T follicular helper cell (primary cell): ENCODE results near the gene APH1B.
"Not testable (repeated sequence)": the region's sequence is repeated elsewhere in the genome, so short reads cannot be mapped to it uniquely, and the experiment has no call there.

Experiments used
- DNase-seq: peaks from one replicate; pipeline ENCODE4 v3.0.0-alpha.2; 2020; ENCODE audit warnings: low read depth

Gene APH1B

DNA sequence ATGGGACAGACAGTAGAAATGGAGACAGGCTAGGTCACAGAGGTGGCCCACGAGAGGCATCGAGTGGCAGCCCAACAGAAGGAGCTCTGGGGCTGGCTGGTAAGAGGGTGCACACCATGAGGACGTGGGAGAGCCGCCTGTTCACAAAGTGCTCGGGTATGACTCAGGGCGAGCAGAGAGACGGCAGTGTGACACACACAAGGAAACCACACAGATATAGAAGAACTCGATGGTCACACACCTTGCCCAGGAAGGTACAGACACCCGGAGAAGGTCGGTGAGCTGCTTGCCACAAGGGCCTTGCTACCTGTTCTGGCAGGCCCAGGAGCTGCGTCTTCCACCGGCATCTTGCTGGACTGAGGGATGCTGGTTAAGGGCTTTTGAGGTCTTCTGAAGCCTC is 54.1 kb downstream of the APH1B start:
- DNase-seq = no peak

DNA sequence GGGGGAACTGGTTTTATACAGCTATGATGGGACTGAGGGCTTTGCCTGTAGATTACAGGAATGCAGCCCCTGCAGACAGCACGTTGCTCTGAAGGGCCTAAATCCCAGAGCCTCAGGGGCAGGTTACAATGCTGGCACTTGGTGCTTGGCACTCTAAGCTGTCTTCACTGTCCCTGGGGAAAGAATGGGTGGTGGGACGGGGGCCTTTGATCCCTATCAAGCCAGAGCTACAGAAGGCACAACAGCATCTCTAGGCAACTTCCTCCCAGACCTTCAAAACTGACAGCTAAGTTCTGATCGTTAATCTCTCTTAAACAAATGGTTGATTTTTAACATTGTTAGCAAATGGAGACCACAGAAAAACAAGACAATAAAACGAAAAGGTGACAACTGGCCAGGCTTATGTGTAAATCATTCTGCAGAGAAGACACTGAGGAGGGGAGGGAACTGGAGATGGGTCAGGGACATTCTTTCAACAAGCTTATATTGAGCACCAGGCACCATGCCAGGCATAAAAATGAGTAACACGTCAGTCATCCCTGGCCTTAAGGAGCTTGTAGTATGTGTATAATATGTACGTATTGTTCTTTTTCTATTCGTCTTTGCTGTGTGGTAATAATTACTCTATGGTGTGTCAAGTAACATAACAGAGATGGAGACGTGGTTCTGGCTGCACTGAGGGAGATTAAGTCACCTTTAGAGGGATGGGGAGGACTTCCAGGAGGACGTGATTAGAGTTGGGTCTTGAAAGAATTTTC is 55.1 kb downstream of the APH1B start:
- no peak for DNase-seq

DNA sequence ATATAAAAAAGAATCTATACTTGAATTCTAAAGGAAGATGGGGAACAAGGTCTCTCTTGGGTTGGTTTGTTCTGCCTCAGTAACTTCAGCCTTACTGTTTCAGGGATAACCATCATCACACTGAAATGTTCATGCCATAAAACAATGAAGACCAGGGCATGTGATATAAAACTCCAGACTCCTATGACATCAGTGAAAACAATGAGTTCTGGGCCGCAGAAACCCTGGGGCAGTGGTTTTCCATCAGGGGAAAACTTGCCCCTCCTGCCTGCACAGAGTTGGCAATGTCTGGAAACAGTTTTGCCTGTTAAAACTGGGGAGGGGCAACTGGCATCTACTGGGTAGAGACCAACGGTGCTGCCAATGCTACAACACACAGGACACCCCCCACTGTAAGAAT is 57.4 kb downstream of the APH1B start:
- no peak for DNase-seq

DNA sequence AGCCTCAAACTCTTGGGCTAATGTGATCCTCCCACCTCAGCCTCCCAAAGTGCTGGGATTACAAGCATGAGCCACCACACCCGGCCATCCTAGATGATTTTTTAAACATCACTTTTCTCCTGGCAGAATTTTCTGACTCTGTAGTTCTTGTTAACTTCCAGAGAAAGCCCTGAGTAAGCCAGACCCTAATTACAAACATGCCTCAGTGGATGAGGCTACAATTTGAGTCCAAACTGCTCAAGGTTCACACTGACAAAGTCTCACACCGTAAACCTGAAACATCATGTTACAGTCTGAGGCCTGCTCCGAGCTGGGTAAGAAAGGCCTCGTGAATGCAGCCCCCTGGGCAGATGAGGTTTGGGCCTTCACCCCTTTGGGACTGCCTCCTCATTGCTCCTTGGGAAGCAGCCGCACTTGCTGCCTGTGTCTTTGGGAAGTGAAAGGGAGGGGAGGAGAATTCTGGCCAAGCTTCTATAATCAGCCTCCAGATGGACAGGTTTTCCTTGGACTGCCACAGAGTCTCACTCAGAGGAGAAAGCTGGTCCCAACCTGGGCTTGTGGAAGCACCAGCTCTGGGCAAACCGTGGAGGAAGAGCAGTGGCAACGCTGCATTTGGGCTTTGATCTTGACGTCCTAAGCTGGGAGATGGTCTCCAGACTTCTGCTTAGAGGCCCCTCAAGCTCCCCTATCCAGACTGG is 58.3 kb downstream of the APH1B start:
- no peak for DNase-seq

DNA sequence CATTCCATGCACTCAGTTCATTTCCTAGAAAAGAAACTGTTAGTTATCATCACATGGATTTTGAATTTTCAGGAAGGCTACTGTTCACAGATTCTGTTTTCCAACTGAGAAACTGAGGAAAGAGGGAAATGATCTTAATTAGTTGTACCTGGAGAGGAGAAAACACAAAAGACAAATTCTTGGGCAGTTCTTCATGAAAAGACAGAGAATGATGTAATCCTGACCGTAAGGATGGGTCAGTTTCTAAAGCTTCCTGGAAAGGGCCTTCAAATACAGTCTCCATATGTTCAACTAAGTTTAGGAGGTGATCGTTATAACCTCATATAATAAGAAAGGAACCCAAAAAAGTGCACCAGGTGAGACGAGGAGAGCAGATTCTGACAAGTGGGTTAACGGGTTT is 59.6 kb downstream of the APH1B start:
- no peak for DNase-seq

DNA sequence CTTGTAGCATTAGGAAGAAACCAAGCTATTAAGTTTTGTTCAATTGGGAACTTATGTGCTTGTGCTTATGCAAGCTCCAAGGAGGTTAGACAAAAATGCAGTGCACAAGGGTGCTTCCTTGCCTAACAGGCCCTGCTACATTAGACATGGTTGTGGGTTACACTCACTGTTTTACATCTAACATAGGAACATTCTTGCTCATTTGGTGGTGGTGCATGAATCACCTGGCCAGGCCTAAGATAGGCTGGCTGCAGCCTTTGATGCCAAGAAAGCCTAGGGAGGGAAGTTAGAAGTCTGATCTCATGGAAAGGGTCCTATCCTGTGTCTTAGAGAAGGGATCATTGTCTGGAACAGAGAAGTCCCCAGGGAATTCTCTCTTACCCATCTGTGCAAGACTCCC is 60.8 kb downstream of the APH1B start:
- no peak for DNase-seq

DNA sequence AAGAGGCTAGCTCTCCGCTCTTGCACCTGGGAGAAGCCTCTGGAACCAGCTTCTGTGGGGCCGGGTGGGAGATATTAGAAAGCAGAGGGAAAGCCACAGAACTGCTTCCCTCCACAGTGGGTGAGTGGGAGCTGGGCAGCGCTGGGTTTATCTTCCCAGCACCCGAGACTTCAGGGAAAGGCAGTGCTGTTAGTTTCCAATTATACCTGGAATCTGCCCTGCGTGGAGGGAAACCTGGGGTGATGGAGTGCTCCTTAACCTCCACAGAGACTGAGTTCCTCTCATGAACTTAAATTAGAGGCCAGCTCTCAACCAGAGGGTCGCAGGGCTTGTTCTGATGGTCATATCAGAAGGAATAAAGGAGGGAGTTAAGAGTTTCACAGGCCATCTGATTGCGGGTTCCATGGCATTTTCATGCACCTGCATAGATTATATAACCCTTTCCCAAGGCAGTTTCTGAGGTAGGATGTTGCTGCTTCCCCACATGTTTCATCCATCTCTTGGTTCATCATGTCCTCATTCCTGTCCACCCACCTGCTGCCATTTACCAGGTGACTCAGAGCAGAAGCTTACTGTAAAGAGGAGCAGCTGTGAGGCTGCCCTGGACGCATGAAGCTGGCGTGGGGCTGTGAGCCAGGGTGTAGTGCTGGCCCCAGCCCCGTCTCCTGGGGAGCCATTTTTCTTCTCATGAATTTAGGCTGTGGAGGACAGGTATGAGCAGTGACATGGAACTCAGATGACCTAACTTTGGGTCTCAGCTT is 61.8 kb downstream of the APH1B start:
- no peak for DNase-seq

DNA sequence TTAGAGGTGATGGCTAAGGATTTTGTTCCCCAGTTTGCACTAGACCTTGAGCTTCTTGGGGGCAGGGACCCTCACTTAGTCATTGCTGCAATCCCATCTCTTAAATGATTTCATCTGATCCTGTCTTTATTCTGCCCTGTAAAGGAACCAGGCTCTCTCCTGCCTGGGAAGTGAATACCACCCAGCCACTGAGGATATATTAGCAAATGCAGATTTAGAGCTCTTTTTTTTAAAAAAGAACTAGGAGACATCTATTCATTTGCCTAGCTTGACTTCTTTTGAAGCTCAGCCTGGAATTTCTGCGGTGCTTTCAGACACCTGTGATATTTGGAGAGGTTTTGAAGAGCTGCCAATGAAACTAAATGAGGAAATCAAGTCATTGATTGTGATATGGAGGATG is 62.4 kb downstream of the APH1B start:
- no peak for DNase-seq

DNA sequence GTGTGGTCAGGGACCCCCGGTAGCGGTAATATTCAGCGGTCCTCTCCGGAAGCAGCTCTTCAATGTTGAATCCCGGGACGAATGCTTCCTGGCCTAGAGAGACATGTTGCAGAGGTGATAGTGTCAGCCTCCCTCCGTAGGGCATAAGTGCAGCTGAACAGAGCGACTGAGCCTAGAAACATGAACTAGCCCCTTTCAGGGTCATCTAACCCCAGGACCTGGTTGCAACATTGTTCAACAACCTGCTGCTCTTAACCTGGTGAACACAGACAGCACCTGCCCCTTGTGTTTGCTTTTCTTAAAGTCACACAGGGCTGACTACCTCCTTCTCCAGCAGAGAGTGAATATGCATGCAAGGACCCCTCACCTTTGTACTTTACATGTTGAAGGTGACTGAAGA is 62.9 kb downstream of the APH1B start:
- DNase-seq = no peak

DNA sequence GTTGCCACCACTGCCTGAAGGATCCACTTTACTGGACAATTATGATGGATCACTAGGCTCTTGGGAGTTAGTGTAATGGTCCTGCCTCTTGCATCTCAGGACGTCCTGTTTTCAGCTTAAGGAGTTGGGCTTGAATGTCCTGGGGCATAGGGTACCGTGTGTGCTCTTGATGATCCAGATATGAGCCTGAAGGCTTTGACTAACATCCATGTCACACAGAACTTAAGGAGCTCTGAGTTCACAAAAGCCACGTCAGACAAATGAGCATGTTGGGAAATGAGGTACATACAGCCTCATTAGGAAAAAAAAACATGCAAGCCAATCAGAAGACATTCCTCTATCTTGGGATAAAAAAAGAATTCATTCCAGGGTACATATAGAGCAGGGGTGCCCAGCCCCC is 63.5 kb downstream of the APH1B start:
- DNase-seq = no peak

DNA sequence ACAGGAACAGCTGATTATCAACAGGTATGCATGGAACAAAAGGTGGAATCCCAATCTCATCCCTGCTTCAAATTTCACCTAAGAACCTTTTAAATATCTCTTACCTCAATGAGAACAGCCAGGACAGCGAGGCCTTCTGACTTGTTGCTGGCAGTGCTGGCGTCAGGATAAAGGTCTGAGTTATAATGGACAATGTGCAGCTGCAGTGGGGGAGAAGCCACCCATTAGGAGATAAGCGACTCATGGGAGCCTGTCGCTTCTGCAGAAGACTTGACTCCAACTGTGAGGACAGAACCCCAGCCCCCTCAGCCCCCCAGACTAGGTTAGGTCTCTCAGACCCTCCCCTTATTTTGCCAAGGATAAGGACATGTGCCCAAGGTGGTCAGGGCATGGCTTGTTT is 64.5 kb downstream of the APH1B start:
- DNase-seq = no peak

DNA sequence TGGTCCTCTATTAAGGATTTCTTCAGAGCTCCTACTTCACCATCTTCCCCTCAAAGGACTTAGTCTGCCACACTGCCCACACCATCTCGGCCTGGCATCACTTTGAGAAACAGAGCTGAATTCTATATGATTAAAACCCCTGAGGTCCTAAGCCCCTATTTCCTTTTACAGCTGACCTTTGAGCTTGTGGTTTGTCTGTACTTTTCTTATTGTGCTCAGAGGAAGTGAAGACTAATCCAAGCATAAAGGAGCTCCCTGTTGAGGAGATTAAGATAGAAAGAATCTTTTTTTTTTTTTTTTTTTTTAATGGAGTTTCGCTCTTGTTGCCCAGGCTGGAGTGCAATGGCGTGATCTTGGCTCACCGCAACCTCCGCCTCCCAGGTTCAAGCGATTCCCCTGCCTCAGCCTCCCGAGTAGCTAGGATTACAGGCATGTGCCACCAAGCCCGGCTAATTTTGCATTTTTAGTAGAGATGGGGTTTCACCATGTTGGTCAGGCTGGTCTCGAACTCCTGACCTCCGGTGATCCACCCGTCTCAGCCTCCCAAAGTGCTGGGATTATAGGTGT is 65.7 kb downstream of the APH1B start:
- not testable (repeated sequence) for DNase-seq

DNA sequence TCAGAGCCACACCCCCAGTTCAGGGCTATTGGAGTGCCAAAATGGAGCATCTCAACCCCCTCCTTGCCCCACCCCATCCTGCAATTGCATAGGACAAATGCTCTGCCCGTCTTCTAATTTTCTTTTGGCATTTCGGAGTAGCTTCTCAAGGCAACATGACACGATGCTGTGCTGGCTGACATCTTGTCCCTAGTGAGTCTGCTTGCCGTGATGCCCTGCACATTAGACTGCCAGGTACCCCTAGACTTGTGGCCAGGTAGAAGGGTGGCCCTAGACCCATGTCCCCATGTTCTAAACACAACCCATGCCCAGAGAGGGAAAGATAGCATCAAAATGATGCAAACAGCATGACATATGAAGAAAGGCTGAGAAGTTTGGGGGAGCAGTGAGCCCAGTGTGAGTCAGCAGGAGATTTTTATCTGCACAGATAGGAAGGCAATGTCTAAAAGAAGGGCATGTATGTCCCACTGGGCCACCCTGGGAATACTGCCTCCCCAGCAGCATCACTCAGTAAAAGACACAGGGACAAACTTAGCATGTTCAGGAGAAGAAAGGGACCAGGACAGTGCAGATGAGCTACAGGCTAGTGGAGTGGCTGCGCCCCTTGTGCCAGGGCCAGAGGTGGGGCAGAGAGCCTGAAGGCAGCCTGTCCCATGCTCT is 67.5 kb downstream of the APH1B start:
- no peak for DNase-seq

DNA sequence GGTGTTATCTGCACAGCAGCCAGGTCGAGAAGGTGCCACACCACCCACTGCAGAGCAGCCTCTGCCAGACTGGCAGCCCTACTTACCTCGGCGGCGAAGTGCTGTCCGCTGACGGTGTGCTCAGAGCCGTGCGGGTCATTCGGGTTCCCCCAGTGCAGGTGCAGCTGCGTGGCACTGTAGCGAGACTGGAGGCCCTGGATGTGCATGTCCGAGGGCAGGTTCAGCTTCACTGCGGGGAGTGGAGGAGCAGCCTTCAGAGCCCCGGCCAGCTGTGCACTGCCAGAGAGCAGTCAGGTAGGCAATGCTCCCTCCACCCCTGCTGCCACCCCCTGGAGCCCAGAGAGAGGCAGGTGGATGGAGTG is 68.0 kb downstream of the APH1B start:
- no peak for DNase-seq

DNA sequence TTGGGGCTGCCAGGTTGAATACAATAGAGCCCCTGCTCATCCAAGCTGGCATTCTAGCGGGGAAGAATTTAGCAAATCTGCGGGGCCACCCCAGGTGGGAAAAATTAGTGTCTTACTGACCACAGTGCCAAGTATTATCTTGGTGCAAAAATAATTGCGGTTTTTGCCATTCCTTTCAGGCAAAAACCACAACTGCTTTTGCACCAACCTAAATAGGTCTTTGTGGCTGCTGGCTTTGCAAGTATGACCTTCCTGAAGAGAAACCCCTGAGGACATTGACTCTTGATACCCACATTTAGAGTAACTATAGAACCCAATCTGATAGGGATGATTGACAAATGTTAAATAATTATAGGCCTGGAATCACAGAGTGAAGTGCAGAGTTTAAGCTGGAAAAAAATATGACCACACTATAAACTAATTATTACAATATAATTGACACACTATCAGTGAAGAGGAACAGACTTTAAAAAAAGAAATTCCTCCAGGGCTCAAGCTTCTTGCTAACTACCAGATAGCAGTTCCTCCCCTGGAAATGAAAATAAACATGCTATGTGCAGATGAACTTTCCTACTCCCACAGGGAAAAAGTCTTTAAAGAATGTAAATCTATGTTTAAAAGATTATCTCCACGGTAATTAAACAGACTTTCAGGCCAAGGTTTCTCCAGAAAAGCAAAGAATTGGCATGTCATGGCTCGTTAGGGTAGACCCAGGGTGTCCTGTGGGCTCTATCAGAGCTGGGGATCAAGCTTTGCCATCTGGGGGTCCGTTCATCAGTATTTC is 69.9 kb downstream of the APH1B start:
- DNase-seq = no peak

DNA sequence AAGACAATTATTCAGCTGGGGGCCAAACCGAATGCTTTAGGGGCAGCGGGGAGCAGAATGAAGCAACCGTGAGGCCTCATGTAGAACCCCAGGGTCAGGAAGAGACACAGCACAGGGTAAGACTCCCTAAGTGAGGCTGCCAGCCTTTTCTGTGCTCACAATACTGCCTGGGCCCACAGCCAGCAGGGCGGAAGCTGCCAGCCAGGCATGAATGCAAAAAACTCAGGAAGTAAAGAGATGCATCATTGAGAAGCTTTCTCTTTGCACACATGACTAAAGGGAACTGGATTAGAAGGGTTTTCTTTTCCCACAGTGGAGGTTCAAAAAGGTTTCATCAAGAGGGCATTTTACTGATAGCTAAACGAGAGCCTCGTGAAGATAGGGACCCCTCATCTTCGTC is 71.0 kb downstream of the APH1B start:
- DNase-seq = no peak

DNA sequence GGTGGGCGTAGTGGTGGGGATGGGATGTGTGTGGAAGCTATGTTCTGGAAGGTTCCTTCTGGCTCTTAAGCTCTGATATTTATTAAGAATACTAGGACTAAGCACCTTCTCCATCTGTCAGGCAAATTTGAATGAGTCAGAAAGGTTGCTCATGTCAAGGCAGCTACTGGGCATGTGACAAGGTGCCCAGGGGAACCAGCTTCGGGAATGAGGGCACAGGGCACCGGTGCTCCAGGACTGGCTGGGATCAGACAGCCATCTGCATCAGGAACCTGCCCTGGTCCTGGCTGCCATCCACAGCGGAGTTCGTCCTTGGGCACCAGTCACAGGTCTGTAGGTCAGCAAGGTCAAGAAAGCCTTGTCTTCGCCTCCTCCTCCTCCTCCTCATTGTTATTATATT is 71.8 kb downstream of the APH1B start:
- no peak for DNase-seq

DNA sequence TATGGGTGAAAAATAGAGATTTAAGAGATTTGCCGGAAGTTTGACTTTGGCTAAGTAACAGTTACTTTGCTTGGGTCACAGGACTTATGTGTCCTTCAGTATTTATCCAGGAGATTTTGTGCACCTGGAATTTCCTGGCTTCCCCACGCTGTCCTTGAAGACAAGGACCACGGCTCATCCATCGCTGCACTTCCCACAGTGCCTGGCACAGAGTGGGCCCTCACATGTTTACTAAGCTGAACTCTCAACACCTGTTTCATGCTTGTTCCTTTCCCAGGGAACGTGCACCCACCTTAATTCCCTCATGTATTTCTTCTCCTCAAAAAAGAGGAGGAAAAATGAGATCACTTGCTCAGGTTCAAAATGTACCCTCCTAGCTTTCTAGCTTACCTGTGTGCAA is 72.2 kb downstream of the APH1B start:
- no peak for DNase-seq

DNA sequence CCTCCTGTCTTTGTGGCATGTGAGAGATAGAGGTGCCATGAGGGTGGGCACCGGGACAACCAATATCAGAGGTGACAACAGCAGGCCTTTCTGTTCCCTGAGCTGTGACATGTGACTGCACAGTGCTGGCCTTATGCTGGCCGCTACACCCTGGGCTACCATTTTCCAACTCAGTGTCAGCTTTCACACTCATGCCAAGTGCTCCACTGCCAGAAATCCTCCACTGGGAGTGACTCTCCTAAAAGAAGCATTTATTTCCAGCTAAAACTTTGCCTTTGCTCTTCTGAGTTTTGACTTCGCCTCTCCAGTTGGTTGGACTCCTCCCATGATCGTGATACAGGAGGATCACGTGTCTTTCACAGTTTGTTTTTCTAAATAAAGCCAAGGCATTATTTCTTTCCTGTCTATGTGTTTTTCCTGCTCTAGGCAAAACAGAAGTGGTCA is 72.8 kb downstream of the APH1B start:
- DNase-seq = no peak

DNA sequence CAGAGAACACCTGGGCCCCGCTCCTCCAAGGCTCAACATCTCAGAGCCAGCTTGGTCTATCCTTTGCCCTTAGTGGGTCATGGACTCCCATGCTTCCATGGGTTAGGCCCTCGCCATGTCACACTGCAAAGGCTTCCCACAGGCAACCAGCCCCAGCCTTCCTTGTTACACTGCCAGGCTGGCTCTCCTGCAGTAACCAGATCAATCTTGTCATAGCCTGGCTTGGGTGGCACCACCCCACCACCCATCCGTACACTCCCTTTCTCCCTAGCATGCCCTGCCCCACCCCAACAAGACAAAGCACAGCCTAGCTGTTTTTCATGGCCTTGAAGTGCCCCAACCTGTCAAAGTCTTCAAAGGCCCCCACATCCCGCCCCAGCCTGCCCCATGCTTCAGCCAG is 73.8 kb downstream of the APH1B start:
- DNase-seq = no peak

DNA sequence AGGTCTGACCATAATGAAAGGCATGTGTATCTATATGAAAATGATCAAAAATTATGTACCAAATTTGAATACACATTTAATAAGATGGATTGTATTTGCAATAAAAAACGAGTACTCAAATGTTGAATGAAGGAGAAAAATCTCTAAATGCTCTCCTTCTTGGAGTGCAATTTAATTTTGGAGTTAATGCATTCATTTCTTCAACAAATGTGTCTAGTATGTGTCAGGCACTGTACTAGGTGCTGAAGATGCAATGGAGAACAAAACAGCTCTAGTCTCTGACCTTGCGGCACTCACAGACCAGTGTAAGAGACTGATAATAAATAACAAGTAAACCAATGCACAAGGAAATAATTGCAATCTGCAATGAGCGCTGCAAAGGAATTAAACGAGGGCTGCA is 75.4 kb downstream of the APH1B start:
- no peak for DNase-seq
